ENCODE results near the gene MPP2.

DNA sequence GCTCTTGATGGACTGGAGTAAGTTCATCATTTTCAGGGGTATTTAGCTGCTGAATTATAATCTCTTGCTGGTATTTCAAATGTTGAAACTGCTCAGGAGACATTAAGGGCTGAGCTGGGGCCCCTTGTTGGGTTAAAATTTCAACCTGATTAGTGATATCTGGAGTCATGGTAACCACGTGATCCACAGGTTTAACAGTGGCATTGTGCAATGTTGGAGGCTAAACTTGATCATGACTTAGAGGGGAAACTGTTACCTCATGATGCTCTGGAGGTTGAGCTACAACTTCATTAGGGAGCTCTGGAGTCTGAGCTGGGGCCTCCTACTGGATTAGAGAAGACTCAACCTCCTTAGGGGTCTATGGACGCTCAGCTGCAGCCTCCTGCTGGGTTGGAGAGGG lies 17.2 kb upstream of the MPP2 start:
- TF ChIP-seq, protein P1, sequence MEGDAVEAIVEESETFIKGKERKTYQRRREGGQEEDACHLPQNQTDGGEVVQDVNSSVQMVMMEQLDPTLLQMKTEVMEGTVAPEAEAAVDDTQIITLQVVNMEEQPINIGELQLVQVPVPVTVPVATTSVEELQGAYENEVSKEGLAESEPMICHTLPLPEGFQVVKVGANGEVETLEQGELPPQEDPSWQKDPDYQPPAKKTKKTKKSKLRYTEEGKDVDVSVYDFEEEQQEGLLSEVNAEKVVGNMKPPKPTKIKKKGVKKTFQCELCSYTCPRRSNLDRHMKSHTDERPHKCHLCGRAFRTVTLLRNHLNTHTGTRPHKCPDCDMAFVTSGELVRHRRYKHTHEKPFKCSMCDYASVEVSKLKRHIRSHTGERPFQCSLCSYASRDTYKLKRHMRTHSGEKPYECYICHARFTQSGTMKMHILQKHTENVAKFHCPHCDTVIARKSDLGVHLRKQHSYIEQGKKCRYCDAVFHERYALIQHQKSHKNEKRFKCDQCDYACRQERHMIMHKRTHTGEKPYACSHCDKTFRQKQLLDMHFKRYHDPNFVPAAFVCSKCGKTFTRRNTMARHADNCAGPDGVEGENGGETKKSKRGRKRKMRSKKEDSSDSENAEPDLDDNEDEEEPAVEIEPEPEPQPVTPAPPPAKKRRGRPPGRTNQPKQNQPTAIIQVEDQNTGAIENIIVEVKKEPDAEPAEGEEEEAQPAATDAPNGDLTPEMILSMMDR (IDR thresholded peaks at IDR 0.05), result no peak
- no peak for TF ChIP-seq POLR2A (IDR thresholded peaks at IDR 0.05)

All from testis (tissue), 2 donors.